ENCODE measurements around the gene PAPSS1.
"Not testable (repeated sequence)": the region's sequence is repeated elsewhere in the genome, so short reads cannot be mapped to it uniquely, and the experiment has no call there.

Gene PAPSS1

GRCh38 chr4:107725281-107725859 is 5.3 kb upstream of the PAPSS1 start:
- no peak for DNase-seq

- DNase-seq = not testable (repeated sequence)
These were observed 3.3 kb upstream of the PAPSS1 start for GRCh38 chr4:107723331-107723730.

- DNase-seq = no peak
These were observed 1.5 kb upstream of the PAPSS1 start for GRCh38 chr4:107721436-107722100.

GRCh38 chr4:107719207-107719921 is 670 bp downstream of the PAPSS1 start:
- no peak for DNase-seq

- DNase-seq = no peak
These were observed 1.6 kb downstream of the PAPSS1 start for GRCh38 chr4:107718351-107718965.

- no peak for DNase-seq
These were observed 5.8 kb downstream of the PAPSS1 start for GRCh38 chr4:107714256-107714655.

GRCh38 chr4:107712236-107712635 is 7.8 kb downstream of the PAPSS1 start:
- no peak for DNase-seq

- no peak for DNase-seq
These were observed 8.2 kb downstream of the PAPSS1 start for GRCh38 chr4:107711831-107712230.

GRCh38 chr4:107710493-107711459 is 9.3 kb downstream of the PAPSS1 start:
- no peak for DNase-seq

GRCh38 chr4:107709916-107710315 is 10.1 kb downstream of the PAPSS1 start:
- no peak for DNase-seq

- DNase-seq = no peak
These were observed 11.8 kb downstream of the PAPSS1 start for GRCh38 chr4:107708225-107708624.

- DNase-seq = no peak
These were observed 14.1 kb downstream of the PAPSS1 start for GRCh38 chr4:107705742-107706556.

GRCh38 chr4:107701565-107701964 is 18.5 kb downstream of the PAPSS1 start:
- no peak for DNase-seq

- no peak for DNase-seq
These were observed 20.4 kb downstream of the PAPSS1 start for GRCh38 chr4:107699466-107700206.

- DNase-seq = not testable (repeated sequence)
These were observed 23.8 kb downstream of the PAPSS1 start for GRCh38 chr4:107696187-107696586.

- DNase-seq = no peak
These were observed 26.9 kb downstream of the PAPSS1 start for GRCh38 chr4:107693132-107693531.

GRCh38 chr4:107692202-107692601 is 27.8 kb downstream of the PAPSS1 start:
- no peak for DNase-seq

- no peak for DNase-seq
These were observed 28.7 kb downstream of the PAPSS1 start for GRCh38 chr4:107691378-107691777.

- no peak for DNase-seq
These were observed 30.0 kb downstream of the PAPSS1 start for GRCh38 chr4:107689912-107690587.

GRCh38 chr4:107688421-107688820 is 31.6 kb downstream of the PAPSS1 start:
- no peak for DNase-seq
